IPS DF 19.7 (cell line): Measurements from ENCODE around the gene TMEM140.
"Not testable (repeated sequence)": the region's sequence is repeated elsewhere in the genome, so short reads cannot be mapped to it uniquely, and the experiment has no call there.

Experiments
- DNase-seq: peaks from one replicate; pipeline ENCODE4 v3.0.0-alpha.2; 2013; ENCODE audit warnings: low read depth, low spot score

The TMEM140 gene

GRCh38 chr7:135147899-135148721 is at the start of gene TMEM140:
TMEM140 (plus strand) TSS chr7:135148072; CDS start chr7:135164442, 16,370 bp downstream.
- DNase-seq = no peak

- DNase-seq = no peak
Observed at GRCh38 chr7:135098391-135098790, 49.5 kb upstream of the TMEM140 start.

GRCh38 chr7:135100856-135101255 is 47.0 kb upstream of the TMEM140 start:
- DNase-seq = no peak

GRCh38 chr7:135102372-135102771 is 45.5 kb upstream of the TMEM140 start:
- DNase-seq = no peak

GRCh38 chr7:135109562-135109961 is 38.3 kb upstream of the TMEM140 start:
- no peak for DNase-seq

- no peak for DNase-seq
Observed at GRCh38 chr7:135109976-135110375, 37.9 kb upstream of the TMEM140 start.

- DNase-seq = no peak
Observed at GRCh38 chr7:135111379-135111778, 36.5 kb upstream of the TMEM140 start.

GRCh38 chr7:135114622-135115021 is 33.2 kb upstream of the TMEM140 start:
- no peak for DNase-seq

GRCh38 chr7:135117096-135117495 is 30.8 kb upstream of the TMEM140 start:
- no peak for DNase-seq

GRCh38 chr7:135121868-135122267 is 26.0 kb upstream of the TMEM140 start:
- no peak for DNase-seq

GRCh38 chr7:135124631-135125030 is 23.2 kb upstream of the TMEM140 start:
- DNase-seq = not testable (repeated sequence)

- DNase-seq = no peak
Observed at GRCh38 chr7:135128931-135129330, 18.9 kb upstream of the TMEM140 start.

GRCh38 chr7:135129579-135129978 is 18.3 kb upstream of the TMEM140 start:
- DNase-seq = no peak

GRCh38 chr7:135143885-135144668 is 3.8 kb upstream of the TMEM140 start:
- no peak for DNase-seq

GRCh38 chr7:135147341-135147898 is 452 bp upstream of the TMEM140 start:
- no peak for DNase-seq

GRCh38 chr7:135150072-135150782 is 2.4 kb downstream of the TMEM140 start:
- DNase-seq = no peak

GRCh38 chr7:135151132-135151531 is 3.3 kb downstream of the TMEM140 start:
- no peak for DNase-seq

GRCh38 chr7:135151533-135151932 is 3.7 kb downstream of the TMEM140 start:
- DNase-seq = no peak

- no peak for DNase-seq
Observed at GRCh38 chr7:135152442-135152841, 4.6 kb downstream of the TMEM140 start.

GRCh38 chr7:135154734-135155133 is 6.9 kb downstream of the TMEM140 start:
- no peak for DNase-seq

- no peak for DNase-seq
Observed at GRCh38 chr7:135156290-135156689, 8.4 kb downstream of the TMEM140 start.

- DNase-seq = no peak
Observed at GRCh38 chr7:135158141-135158655, 10.3 kb downstream of the TMEM140 start.
